GM06990 (cell line): ENCODE results near the gene XIST.

ENCODE experiments used
- DNase-seq: peaks from one replicate; pipeline ENCODE4 v3.0.0-alpha.2; 2011; ENCODE audit not compliant: insufficient read length; ENCODE audit errors: extremely low read depth
- H3K27me3 ChIP-seq: replicated peaks from 2 replicates; pipeline ENCODE4 v1.6.0; 2011; ENCODE audit warnings: low read length; ENCODE audit not compliant: control insufficient read depth, insufficient read depth
- H3K36me3 ChIP-seq: 2 replicates; pipeline ENCODE4 v1.5.1; 2011; ENCODE audit warnings: low read length; ENCODE audit not compliant: control insufficient read depth, insufficient read depth
- H3K4me3 ChIP-seq: replicated peaks from 2 replicates; pipeline ENCODE4 v1.5.1; 2011; ENCODE audit warnings: low read depth, mild to moderate bottlenecking, control low read depth, low read length
- TF ChIP-seq, protein P1 (sequence below): IDR thresholded peaks from 2 replicates; pipeline ENCODE4 v1.5.1; 2011; ENCODE audit warnings: low read length, control low read depth, mild to moderate bottlenecking, inconsistent platforms; ENCODE audit not compliant: insufficient read depth, poor library complexity, severe bottlenecking

XIST gene

DNA sequence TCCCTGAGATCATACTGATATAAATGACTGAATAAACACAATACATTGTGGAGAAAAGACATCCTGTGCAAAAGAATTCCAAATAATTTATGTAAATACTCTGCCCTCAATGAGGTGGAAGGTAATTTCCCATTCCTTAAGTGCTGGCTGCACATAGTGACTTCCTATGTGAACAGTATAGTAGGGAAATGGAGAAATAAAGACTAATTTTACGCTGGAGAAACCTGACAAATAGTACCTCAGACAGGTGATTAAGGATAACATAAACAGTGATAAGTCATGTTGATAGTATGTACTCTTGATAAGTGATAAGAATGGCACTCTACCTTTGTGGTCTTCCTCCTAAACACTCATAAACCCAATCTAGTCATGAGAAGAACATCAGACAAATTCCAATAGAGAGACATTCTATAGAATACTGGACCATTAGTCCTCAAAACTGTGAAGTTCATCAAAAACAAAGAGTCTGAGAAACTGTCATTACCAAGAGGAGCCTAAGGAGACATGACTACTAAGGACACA is 15.5 kb downstream of the XIST start:
- no peak overlapping the region for H3K4me3 ChIP-seq
- no peaks in the 10 kb centered on the region; the same call in none of the 2 replicates for H3K36me3 ChIP-seq
- TF ChIP-seq, protein P1, sequence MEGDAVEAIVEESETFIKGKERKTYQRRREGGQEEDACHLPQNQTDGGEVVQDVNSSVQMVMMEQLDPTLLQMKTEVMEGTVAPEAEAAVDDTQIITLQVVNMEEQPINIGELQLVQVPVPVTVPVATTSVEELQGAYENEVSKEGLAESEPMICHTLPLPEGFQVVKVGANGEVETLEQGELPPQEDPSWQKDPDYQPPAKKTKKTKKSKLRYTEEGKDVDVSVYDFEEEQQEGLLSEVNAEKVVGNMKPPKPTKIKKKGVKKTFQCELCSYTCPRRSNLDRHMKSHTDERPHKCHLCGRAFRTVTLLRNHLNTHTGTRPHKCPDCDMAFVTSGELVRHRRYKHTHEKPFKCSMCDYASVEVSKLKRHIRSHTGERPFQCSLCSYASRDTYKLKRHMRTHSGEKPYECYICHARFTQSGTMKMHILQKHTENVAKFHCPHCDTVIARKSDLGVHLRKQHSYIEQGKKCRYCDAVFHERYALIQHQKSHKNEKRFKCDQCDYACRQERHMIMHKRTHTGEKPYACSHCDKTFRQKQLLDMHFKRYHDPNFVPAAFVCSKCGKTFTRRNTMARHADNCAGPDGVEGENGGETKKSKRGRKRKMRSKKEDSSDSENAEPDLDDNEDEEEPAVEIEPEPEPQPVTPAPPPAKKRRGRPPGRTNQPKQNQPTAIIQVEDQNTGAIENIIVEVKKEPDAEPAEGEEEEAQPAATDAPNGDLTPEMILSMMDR: no peak
- H3K27me3 ChIP-seq: no peaks in the 10 kb centered on the region
- no peak for DNase-seq

DNA sequence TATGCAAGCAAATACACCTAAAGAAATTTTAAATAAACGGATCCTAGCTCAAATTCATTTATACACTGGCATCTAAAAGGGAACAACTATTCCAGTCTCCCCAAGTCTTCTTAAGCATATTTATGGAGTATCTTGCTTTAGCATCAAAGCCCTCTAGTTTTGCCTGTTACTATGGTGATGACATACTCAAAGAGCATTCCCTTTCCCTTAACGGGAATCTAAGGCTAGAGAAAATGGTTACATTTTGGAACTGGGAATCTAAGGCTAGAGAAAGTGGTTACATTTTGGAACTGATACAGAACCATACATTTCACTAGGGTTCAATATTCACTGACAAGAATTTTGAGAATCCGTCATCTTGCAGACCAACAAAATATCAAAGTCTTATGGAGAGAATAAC is 18.3 kb downstream of the XIST start:
- TF ChIP-seq, protein P1: no peak
- Histone ChIP-seq H3K27me3 (no peaks in the 10 kb centered on the region), H3K36me3 (no peaks in the 10 kb centered on the region; the same call in none of the 2 replicates), H3K4me3 (no peak overlapping the region)
- DNase-seq: no peak

DNA sequence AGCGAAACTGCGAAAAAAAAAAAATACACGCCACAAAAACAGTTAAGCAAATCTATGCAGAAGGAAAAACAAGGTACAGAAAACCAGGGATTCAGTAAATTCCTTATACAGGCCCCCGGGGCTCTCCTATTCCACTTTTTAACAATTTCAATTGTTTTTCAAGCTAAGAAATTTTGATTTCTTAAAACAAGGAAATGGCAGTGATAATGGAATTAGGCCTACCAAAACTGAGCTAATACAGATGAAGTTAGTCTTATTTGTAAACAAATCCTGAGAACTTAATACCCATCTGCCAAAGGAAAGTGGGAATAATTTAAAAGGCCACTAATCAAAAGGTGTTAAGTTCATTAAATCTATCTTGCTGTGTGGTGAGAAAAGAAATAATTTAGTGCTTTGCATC is 20.2 kb downstream of the XIST start:
- Histone ChIP-seq H3K4me3 (no peak overlapping the region), H3K36me3 (peaks cover 2% of the 10 kb centered on the region), H3K27me3 (no peaks in the 10 kb centered on the region)
- TF ChIP-seq, protein P1: no peak
- DNase-seq: no peak

DNA sequence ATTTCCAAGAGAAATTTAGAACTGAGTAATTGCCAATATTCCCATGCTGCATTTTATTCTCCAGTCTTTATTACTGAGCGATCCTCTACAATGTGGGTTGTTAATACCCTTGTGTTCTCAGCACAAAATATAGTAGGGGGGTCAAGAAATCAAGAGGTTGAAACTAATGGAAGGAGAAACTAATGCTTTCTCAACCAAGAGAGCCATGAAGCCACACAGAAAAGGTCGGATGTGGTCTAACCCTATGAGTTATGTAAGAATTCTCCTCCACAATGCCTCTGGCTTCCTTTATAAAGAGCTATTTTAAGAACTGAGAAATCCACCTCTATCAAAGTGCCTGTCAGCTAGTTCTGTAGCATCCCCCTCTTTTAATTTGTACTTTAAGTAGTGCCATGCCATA is 21.0 kb downstream of the XIST start:
- TF ChIP-seq, protein P1: no peak
- DNase-seq: no peak
- H3K36me3 ChIP-seq: peaks cover 5% of the 10 kb centered on the region

DNA sequence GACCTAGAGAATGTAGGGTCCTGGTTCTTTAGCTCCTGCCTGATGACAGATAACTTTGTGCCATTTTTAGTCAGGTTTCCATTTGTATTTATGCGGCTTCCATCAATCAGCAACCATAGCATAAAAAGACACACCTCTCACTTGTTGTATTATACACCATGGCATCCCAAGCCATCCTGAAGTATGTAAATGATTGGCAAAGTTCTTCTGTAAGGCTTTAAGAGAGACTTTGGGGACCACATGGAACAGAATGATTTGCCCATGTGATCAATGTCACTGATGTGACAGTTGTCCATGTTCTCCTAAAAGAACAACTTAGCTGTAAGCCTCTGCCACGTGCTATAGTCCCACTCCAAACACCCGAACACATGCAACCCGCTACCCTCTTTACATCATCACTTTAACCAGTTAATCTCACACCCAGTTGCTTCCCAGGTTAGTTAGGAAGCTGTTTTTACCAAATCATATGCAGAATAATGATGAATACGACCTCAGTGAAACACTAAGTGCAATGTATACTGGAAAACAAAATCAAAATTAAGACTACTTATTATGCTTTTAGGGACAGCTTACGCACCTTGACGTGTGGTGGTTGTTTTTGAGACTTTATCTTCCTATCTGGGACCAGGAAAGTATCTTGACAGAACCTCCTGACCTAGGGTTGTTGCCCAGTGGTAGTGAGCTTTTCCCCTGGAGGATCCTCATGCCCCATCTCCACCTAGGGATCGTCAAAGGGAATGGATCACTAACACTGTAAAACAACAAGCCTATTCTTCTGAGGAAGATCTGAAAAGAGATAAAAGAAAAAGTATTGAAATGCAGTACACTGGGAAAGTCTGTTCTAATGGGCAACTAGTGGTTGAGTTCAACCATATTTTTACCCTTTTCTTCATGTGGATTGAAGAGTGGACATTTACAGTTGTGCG is 21.8 kb downstream of the XIST start:
- no peak for DNase-seq
- peaks cover 7% of the 10 kb centered on the region for H3K36me3 ChIP-seq
- H3K4me3 ChIP-seq: no peak overlapping the region
- H3K27me3 ChIP-seq: no peaks in the 10 kb centered on the region
- TF ChIP-seq, protein P1: no peak

More for the DNA sequence above, 21.0 kb downstream of the XIST start:
- Histone ChIP-seq H3K27me3 (no peaks in the 10 kb centered on the region), H3K4me3 (no peak overlapping the region)
